ENCODE measurements around the gene SLC48A1.
A peak's percentile ranks its signal among the peaks of the same experiment; 100 is the strongest.
"Not testable (repeated sequence)": the region's sequence is repeated elsewhere in the genome, so short reads cannot be mapped to it uniquely, and the experiment has no call there.

Gene SLC48A1

DNA sequence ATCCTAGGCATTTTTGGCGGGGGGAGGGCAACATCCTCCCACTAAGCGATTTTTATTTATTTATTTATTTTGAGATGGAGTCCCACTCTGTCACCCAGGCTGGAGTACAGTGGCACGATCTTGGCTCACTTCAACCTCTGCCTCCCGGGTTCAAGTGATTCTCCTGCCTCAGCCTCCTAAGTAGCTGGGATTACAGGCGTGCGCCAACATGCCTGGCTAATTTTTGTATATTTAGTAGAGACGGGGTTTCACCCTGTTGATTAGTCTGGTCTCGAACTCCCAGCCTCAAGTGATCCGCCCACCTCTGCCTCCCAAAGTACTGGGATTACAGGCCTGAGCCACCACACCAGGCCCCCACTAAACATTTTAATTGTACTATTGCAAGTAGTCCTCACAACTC, 36.5 kb downstream of the SLC48A1 start:
- not testable (repeated sequence) for ATAC-seq (replicated peaks; ENCODE audit: extremely low read depth, poor library complexity, severe bottlenecking); H3K9me3 Mint-ChIP-seq; DNase-seq (ENCODE audit: low spot score in 2 of 2); H3K27me3 Mint-ChIP-seq
- peak overlapping the region; percentile 93 for H3K27ac Mint-ChIP-seq (ENCODE audit: low read depth)
- H3K4me1 Mint-ChIP-seq, result peaks cover 88% of the 10 kb centered on the region
- peaks cover 15% of the 10 kb centered on the region for H3K36me3 Mint-ChIP-seq (ENCODE audit: insufficient read depth)
- peak overlapping the region; percentile 69 for H3K4me3 Mint-ChIP-seq

- peak overlapping the region; percentile 94 for H3K27ac Mint-ChIP-seq (ENCODE audit: low read depth)
- no peaks in the 10 kb centered on the region for H3K27me3 Mint-ChIP-seq
- no peak for ATAC-seq (replicated peaks; ENCODE audit: extremely low read depth, poor library complexity, severe bottlenecking)
- H3K9me3 Mint-ChIP-seq, result no peaks in the 10 kb centered on the region
- H3K36me3 Mint-ChIP-seq (ENCODE audit: insufficient read depth), result peaks cover 10% of the 10 kb centered on the region
- H3K4me1 Mint-ChIP-seq, result peaks cover 85% of the 10 kb centered on the region
- H3K4me3 Mint-ChIP-seq, result peak overlapping the region; percentile 68
- no peak for DNase-seq (ENCODE audit: low spot score in 2 of 2)
Measured at GRCh38 chr12:47811072-47811396, 38.0 kb downstream of the SLC48A1 start.

DNA sequence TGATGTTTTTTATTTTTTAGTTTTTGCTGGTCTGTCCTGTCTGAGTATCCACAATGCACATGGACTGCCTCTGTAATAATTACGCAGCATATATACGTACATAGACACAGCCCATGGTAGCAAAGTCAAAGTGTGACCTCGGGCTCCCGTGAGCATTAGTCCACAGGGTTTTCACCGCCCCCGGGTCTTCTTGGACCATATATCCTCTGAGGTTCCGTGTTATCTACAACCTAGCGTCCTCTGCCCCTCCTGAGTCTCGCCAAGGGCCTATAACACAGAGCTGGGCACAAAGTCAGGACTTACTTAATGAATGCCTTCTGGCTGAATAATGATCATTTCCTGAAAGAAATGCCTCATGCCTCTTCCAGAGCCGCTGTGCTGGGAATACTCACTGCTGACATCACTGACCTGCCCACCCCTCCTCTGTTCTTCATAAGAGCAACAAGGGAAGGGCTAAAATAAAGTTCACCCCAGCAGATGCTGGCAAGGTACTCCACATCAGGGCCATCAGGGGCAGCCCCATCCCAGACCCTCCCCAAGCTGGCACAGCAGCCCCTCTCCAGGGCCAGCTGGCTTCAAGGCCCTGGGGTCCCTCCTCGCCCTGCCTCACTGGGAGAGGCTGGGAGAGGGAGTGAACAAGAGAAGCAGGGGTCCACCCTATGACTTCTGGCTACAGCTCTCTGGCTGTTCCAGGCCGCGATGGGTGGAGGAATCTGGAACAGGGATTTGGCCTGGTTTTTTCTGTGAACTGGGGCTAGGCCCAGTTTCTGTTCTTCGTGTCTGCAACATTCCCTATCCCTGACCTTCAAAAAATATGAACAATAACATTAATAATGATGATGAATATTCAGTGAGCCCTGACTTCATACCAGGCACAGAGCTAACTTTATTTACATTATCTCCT, 38.8 kb downstream of the SLC48A1 start:
- H3K4me3 Mint-ChIP-seq, result peak overlapping the region; percentile 84
- H3K27ac Mint-ChIP-seq (ENCODE audit: low read depth), result peak overlapping the region; percentile 84
- ATAC-seq (replicated peaks; ENCODE audit: extremely low read depth, poor library complexity, severe bottlenecking), result no peak
- no peak for DNase-seq (ENCODE audit: low spot score in 2 of 2)
- no peaks in the 10 kb centered on the region for H3K9me3 Mint-ChIP-seq
- H3K36me3 Mint-ChIP-seq (ENCODE audit: insufficient read depth), result peaks cover 8% of the 10 kb centered on the region
- no peaks in the 10 kb centered on the region for H3K27me3 Mint-ChIP-seq
- peaks cover 89% of the 10 kb centered on the region for H3K4me1 Mint-ChIP-seq

GRCh38 chr12:47812797-47813510, 39.9 kb downstream of the SLC48A1 start:
- Mint-ChIP-seq H3K27ac (ENCODE audit: low read depth) (peak overlapping the region; percentile 84), H3K27me3 (no peaks in the 10 kb centered on the region), H3K4me3 (peak overlapping the region; percentile 84), H3K4me1 (peaks cover 89% of the 10 kb centered on the region), H3K9me3 (no peaks in the 10 kb centered on the region), H3K36me3 (ENCODE audit: insufficient read depth) (peaks cover 8% of the 10 kb centered on the region)
- ATAC-seq (replicated peaks; ENCODE audit: extremely low read depth, poor library complexity, severe bottlenecking) (peak; percentile 76), DNase-seq (ENCODE audit: low spot score in 2 of 2) (peak; percentile 59 to 74)

DNA sequence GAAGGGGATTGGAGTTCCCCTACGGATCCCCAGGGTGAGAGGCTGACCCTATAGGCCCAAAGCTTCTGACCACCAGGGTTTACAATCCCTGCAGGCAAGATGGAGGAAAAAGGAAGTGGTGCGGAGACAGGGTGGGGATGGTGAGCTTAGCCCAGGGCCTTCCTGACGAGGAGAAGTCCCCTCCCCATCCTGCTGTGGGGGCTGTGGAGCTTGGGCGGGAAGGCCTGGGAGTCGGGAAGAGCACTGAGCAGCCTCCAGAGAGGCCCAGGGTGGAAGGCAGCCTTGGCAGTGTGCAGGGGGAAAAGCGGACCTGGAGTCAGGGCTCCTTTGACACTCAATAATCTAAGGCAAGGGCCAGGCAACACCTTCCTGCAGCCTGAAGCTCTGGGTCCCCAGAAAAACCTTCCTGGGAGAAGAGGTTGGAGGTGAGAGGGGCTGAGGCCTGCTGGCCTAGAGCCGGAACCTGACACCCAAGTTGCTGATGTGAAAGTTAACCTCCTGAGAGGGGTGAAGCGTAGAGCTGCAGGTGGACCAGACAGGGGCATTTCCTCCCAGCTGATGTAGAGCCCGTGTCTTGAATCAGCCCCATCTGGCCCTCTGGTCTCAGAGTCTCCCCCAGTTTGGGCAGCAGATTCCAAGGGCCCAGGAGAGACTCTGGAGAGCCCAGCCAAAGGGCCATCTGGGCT, 40.6 kb downstream of the SLC48A1 start:
- H3K36me3 Mint-ChIP-seq (ENCODE audit: insufficient read depth), result peaks cover 7% of the 10 kb centered on the region
- no peaks in the 10 kb centered on the region for H3K27me3 Mint-ChIP-seq
- no peak for DNase-seq (ENCODE audit: low spot score in 2 of 2)
- peak overlapping the region; percentile 84 for H3K4me3 Mint-ChIP-seq
- H3K9me3 Mint-ChIP-seq, result no peaks in the 10 kb centered on the region
- peak overlapping the region; percentile 84 for H3K27ac Mint-ChIP-seq (ENCODE audit: low read depth)
- no peak for ATAC-seq (replicated peaks; ENCODE audit: extremely low read depth, poor library complexity, severe bottlenecking)
- peaks cover 89% of the 10 kb centered on the region for H3K4me1 Mint-ChIP-seq

DNA sequence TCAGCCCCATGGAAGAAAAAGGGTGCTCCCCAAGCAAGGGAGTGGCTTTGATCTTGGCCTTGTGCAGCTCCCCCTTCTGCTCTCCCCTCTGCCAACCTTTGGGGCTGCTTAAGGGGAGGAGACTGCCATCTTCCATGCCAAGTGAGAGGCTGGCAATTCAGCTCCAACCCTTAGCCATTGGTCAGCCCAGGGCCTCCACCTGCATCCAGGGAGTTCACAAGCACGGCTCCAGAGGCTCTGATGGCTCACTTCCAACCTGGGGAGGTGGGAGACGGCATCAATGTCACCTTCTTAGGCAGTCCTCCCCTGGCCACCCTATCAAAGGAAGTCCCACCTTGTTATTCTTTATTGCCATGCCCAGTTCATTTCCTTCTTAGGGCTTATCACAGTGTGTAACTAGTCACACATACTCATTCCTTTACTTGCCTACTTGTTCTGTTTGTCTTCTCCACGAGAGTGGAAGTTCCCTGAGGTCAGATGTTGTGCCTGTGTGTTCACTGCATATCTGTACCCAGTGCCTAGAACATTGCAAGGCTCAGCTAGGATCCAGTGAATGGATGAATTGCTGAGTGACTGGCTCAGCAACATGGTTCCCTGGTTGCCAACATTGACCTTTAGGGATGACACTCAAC, 41.6 kb downstream of the SLC48A1 start:
- ATAC-seq (replicated peaks; ENCODE audit: extremely low read depth, poor library complexity, severe bottlenecking), result no peak
- H3K4me1 Mint-ChIP-seq, result peaks cover 84% of the 10 kb centered on the region
- no peak for DNase-seq (ENCODE audit: low spot score in 2 of 2)
- H3K9me3 Mint-ChIP-seq, result no peaks in the 10 kb centered on the region
- no peaks in the 10 kb centered on the region for H3K27me3 Mint-ChIP-seq
- peak overlapping the region; percentile 84 for H3K4me3 Mint-ChIP-seq
- peaks cover 7% of the 10 kb centered on the region for H3K36me3 Mint-ChIP-seq (ENCODE audit: insufficient read depth)
- peak overlapping the region; percentile 84 for H3K27ac Mint-ChIP-seq (ENCODE audit: low read depth)

GRCh38 chr12:47815447-47815846, 42.4 kb downstream of the SLC48A1 start:
- Mint-ChIP-seq H3K4me1 (peaks cover 85% of the 10 kb centered on the region), H3K27ac (ENCODE audit: low read depth) (peak overlapping the region; percentile 89)
- not testable (repeated sequence) for H3K27me3 Mint-ChIP-seq; H3K9me3 Mint-ChIP-seq; H3K4me3 Mint-ChIP-seq; ATAC-seq (replicated peaks; ENCODE audit: extremely low read depth, poor library complexity, severe bottlenecking); DNase-seq (ENCODE audit: low spot score in 2 of 2); H3K36me3 Mint-ChIP-seq (ENCODE audit: insufficient read depth)

- no peaks in the 10 kb centered on the region for H3K9me3 Mint-ChIP-seq
- peaks cover 12% of the 10 kb centered on the region for H3K36me3 Mint-ChIP-seq (ENCODE audit: insufficient read depth)
Measured at GRCh38 chr12:47816403-47817271, 43.6 kb downstream of the SLC48A1 start.

DNA sequence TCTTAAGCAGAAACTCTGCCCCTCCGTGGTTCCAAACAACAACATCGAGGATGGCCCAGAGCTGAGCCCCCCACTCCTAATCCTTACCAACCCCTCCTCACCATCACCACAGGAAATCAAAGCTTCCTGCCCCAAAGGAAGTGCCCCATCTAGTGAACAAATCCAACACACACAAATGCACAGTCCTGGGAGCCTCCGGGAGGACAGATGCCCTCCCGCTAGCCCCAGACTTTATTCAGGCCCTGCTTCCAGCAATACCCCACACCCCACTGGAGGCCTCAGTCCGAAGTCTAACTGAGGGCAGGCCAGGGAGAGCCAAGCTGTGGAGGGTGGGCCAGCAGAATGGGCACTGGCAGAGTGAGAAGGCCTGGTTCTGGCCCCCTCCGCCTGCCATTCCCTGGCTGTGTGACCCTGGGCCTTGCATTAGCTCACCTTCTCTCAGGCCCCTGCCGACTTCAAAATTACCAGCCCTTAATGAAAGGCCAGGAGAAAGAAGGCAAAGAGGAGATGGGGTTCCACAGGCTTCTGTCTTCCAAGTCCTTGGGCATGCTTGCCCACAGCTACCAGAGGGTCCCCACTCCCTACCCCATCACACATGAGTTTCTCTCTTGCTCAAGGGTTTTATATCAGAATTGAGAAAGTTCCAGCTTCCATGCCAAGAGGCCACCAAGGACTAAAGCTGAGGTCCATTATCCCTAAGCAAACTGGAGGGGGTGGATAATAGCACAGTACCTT, 44.4 kb downstream of the SLC48A1 start:
- peaks cover 12% of the 10 kb centered on the region for H3K36me3 Mint-ChIP-seq (ENCODE audit: insufficient read depth)

More at GRCh38 chr12:47816403-47817271, 43.6 kb downstream of the SLC48A1 start:
- ATAC-seq (replicated peaks; ENCODE audit: extremely low read depth, poor library complexity, severe bottlenecking), result no peak
- peaks cover 85% of the 10 kb centered on the region for H3K4me1 Mint-ChIP-seq
- DNase-seq (ENCODE audit: low spot score in 2 of 2), result no peak
- H3K4me3 Mint-ChIP-seq, result peak overlapping the region; percentile 97
- H3K27ac Mint-ChIP-seq (ENCODE audit: low read depth), result peak overlapping the region; percentile 89
- no peaks in the 10 kb centered on the region for H3K27me3 Mint-ChIP-seq

DNA sequence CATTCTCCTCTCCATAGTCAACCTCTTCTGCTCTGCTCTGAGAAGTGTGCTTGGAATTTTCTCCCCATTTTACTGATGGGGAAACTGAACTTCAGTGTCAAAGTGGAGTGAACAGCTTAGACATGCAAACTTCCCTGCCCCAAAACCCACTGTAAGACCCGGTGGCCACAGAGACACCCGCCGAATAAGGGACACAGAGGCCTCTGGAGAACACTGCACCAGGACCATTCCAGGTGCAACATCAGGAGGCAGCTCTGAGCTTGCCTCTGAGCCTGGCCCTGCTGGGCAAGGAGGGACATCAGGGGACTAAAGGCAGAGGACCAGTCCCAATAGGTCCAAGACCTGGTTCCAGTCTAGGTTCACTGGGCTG, 45.0 kb downstream of the SLC48A1 start:
- H3K36me3 Mint-ChIP-seq (ENCODE audit: insufficient read depth), result peaks cover 12% of the 10 kb centered on the region
- ATAC-seq (replicated peaks; ENCODE audit: extremely low read depth, poor library complexity, severe bottlenecking) (no peak), DNase-seq (ENCODE audit: low spot score in 2 of 2) (no peak)
- no peaks in the 10 kb centered on the region for H3K9me3 Mint-ChIP-seq
- H3K4me1 Mint-ChIP-seq, result peaks cover 84% of the 10 kb centered on the region
- peak overlapping the region; percentile 89 for H3K27ac Mint-ChIP-seq (ENCODE audit: low read depth)
- H3K27me3 Mint-ChIP-seq, result no peaks in the 10 kb centered on the region
- H3K4me3 Mint-ChIP-seq, result peak overlapping the region; percentile 97

More for the DNA sequence above, 44.4 kb downstream of the SLC48A1 start:
- Mint-ChIP-seq H3K27me3 (no peaks in the 10 kb centered on the region), H3K9me3 (no peaks in the 10 kb centered on the region), H3K27ac (ENCODE audit: low read depth) (peak overlapping the region; percentile 89), H3K4me1 (peaks cover 84% of the 10 kb centered on the region), H3K4me3 (peak overlapping the region; percentile 97)
- ATAC-seq (replicated peaks; ENCODE audit: extremely low read depth, poor library complexity, severe bottlenecking) (no peak), DNase-seq (ENCODE audit: low spot score in 2 of 2) (no peak)

DNA sequence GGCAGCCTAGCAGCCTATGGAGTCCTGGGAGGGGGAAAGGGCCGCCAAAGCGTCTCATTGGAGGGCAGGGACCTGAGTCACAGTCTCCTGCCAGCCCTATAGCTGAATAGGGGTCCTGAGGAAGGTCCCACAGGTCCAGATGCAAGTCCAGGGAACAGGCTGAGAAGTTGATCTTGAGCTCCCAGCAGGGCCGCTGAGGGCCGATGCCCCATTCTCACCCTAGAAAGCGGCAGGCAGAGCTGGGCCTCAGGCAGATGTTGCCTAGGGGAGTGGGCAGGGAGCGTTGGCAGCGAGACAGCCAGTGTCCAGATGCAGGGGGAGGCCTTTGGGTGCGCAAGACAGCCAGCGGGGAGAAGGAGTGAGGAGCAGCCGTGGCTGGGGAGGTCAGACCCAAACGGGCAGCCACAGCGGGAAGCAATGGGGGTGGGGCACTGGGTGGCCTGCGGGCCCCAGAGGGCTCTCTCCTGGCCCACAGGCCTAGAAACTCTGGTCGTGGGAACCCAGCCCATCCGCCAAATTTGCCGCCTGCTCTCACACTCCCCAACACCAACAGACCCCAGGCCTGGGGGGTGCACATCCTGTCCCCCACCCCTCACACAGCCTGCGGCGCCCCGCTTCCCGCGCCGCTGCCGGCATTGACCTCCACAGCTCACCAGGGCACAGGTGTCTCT, 45.6 kb downstream of the SLC48A1 start:
- Mint-ChIP-seq H3K4me1 (peaks cover 84% of the 10 kb centered on the region), H3K4me3 (peak overlapping the region; percentile 97), H3K36me3 (ENCODE audit: insufficient read depth) (peaks cover 12% of the 10 kb centered on the region), H3K9me3 (no peaks in the 10 kb centered on the region), H3K27ac (ENCODE audit: low read depth) (peak overlapping the region; percentile 89), H3K27me3 (no peaks in the 10 kb centered on the region)
- DNase-seq (ENCODE audit: low spot score in 2 of 2), result no peak
- ATAC-seq (replicated peaks; ENCODE audit: extremely low read depth, poor library complexity, severe bottlenecking), result peak; percentile 10
